ENCODE measurements around the gene MOB3B.

MOB3B gene

DNA sequence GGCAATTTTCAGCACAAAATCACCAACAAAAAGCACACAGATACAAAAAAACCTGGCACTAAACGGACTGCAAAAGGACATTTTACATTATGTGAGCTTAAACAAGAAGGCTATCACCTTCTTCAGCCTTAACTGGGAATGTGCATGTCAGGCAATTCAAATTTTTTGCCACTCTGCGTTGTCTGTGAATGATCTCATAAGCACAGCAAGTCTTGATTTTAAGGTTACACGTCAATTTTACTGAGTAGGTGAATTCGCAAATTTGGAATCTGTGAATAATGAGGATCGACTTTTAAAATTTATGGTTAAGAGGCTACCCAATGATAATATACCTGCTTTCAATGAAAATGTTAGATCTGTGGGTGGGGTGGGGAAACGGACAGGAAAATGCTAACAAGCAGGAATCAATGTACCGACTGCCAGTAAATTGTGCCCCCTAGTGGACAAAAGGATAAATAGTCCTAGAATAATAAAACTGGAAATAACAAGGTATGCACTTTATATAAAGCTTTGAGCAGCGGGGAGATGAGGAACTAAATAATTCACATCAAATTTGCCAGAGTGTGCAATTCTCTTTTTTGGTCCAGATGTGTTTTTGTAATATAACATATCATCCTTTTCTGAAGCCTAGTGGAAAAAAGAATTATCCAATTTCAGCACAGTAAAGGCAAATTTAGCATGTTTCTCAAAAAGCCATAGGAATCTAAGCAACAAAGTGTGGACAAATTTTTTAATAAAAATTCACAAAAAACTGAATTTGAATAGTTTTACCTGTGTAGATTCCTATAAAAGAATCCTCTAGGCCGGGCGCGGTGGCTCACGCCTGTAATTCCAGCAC is 253.2 kb downstream of the MOB3B start:
- peak; percentile 64 for DNase-seq (ENCODE audit: low read depth)
